RKO (cell line): ENCODE measurements around the gene PPOX.

Experiments
- DNase-seq: peaks from one replicate; pipeline ENCODE4 v3.0.0-alpha.2; 2016; ENCODE audit warnings: low spot score

Gene PPOX

GRCh38 chr1:161153682-161154337 is 12.4 kb upstream of the PPOX start, which contains the start of gene UFC1:
Gene UFC1, plus strand, starts transcription at chr1:161153978. Its CDS starts 20 bp downstream, at chr1:161153998.
- DNase-seq, result peak; percentile 95

DNA sequence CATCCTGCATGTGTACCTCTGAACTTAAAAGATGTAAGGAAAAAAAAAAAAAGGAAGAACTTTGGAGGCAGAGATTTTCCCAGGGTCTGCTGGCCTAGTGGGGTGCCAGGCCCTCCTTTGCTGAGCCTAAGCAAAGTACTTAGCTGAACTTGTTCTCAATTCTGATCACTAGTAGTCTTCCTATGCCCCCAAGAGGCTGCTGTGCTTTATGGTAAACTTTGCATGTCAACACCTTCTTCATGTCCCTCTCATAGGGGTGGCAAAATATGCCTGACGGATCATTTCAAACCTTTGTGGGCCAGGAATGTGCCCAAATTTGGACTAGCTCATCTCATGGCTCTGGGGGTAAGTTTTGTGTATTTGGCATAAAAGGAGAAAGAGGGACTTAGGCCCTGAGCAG is 8.4 kb upstream of the PPOX start:
- no peak for DNase-seq

GRCh38 chr1:161158316-161159010 is 7.8 kb upstream of the PPOX start:
- DNase-seq, result peak; percentile 98

DNA sequence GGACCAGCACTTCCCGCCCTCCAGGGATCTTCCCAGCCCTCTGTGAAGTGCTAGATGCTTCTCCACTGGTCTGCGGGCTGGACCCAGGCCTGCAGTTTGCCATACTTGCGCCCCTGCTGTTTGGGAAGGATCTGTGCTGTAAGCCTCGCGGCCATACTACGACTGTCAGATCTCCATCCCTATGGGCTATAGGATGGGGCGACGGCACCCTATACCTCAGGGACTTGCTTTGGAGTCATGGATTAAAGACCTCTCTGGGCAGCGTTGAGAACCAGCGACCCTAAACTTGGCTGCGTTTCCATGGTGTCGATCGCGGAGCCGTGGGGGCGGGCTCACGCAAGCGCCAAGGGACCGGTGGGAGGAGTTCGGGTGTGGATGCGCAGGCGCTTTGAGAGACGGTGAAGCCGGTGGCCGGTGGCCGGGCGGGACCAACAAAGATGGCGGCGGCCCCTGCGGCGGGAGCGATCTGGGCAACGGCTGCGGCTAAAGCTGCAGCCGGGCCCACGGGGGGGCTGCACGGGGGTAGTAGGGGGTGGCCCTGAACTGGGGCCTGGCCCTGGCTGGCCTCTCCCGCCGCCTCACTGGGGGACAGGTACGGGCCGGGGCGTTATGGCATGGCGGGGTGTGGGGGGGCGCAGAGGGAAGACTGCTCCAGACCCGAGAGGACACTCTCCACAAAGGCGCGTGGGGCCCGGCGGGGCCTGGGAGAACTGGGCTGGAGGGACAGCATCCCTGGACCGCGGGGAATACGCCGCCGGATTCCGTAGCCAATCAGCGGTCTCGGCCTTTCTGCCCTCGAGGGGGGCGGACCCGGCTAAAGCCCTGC is 6.9 kb upstream of the PPOX start, which contains the start of gene USP21:
TSS of gene USP21 (plus strand) at position 414 of the 826 bp plus-strand sequence. CDS start 1,141 bp downstream, outside the sequence.
- peak; percentile 90 for DNase-seq

GRCh38 chr1:161159913-161160243 is 6.3 kb upstream of the PPOX start:
- no peak for DNase-seq

DNA sequence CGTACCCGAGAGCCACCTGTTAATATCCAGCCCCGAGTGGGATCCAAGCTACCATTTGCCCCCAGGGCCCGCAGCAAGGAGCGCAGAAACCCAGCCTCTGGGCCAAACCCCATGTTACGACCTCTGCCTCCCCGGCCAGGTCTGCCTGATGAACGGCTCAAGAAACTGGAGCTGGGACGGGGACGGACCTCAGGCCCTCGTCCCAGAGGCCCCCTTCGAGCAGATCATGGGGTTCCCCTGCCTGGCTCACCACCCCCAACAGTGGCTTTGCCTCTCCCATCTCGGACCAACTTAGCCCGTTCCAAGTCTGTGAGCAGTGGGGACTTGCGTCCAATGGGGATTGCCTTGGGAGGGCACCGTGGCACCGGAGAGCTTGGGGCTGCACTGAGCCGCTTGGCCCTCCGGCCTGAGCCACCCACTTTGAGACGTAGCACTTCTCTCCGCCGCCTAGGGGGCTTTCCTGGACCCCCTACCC is 5.5 kb upstream of the PPOX start:
- DNase-seq, result no peak

DNA sequence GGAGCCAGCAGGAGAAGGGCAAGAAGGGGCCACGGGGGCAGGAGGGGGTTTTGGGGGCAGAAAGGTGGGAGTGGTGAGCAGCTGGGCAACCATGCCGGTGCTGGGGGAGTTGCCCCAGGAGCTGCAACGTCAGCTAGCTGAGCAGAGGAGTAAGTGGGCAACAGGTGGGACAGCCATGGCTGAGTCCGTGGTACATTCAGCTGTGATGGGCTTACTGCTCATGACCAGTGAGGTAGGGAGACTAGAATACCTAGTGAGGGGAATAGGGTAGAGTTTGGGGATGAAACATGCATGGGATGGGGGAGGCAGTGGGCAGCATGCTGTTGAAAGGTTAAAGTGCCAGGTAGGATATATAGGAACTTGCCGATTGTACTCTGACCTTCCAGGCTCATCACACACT is 4.6 kb upstream of the PPOX start:
- DNase-seq, result no peak

- DNase-seq, result no peak
Observed at GRCh38 chr1:161162052-161162451, 4.2 kb upstream of the PPOX start.

- no peak for DNase-seq
Observed at GRCh38 chr1:161162806-161163205, 3.4 kb upstream of the PPOX start.

- DNase-seq, result no peak
Observed at GRCh38 chr1:161163793-161164192, 2.4 kb upstream of the PPOX start.

- DNase-seq, result no peak
Observed at GRCh38 chr1:161164901-161165610, 1.2 kb upstream of the PPOX start.

DNA sequence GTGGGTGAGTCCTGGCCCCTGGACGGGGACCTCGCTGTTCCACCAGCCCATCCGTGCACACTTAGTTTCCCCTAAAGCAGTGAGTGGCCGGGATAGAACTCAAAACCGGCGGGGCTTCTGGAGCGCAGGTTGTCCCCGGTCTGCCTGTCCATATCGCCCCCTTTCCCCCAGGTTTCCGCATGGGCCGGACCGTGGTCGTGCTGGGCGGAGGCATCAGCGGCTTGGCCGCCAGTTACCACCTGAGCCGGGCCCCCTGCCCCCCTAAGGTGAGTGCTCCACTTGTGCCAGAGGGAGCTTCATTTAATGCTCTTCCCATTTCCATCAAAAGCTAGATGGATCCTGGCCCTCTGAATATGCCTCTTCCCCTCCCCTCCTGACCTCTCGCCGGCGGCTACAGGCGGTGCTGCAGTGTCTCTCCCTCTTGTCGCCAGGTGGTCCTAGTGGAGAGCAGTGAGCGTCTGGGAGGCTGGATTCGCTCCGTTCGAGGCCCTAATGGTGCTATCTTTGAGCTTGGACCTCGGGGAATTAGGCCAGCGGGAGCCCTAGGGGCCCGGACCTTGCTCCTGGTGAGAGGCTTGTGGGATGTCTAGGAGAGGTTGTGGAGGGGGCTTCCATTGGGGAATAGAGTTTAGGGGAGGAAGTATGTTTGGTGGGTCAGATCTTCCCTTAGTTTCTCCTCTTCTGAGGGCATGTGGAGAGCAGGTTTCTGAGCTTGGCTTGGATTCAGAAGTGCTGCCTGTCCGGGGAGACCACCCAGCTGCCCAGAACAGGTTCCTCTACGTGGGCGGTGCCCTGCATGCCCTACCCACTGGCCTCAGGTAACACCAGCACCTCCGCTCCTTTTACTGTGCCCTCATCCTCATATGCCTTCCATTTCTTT is 683 bp downstream of the PPOX start:
- peak; percentile 66 for DNase-seq

DNA sequence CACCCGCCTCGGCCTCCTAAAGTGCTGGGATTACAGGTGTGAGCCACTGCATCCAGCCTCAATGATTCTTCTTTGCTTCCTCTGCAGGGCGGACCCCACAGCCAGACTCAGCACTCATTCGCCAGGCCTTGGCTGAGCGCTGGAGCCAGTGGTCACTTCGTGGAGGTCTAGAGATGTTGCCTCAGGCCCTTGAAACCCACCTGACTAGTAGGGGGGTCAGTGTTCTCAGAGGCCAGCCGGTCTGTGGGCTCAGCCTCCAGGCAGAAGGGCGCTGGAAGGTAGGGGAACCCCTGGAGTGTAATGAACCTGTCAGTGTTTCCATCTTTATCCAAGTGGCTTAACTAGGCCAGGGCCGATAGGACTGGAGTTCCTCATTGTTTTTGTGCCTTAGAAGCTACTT is 2.7 kb downstream of the PPOX start:
- no peak for DNase-seq

DNA sequence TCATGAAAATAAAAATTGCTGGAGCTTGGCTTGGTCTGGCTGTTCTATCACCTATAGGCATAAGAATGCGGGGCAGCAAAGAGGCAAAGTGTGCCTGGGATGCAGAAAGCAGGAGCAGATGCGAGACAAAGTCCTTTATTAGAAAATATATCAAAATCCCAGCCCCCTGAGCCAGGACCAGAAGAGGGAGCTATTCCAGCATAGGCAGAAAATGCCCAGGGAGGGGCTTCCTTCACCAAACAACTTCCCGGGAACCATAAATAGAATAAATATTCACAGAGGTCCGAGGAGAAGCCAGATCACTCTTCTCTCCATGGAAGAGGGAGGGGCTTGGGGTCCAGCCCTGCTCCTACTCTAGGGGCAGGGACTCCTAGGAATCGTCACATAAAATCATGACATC is 5.0 kb downstream of the PPOX start:
- no peak for DNase-seq

DNA sequence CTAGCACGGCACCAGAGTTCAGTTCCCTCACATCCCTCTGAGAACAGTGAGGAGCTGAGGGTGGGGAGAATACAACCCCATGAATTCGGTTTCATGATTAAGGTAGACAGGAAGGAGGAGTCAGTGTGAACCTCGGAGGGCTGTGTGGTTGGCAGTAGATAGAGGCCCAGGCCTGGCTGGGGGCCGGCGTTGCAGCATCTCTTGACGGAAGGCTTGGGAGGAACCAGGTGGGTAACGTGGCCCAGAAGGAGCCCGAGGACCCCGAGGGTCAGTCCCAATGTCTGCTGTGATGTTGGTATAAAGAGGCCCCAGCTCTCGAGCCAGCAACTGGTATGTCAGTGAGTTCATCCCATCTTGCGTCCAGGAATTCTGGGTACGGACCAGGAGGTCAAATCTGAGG is 5.5 kb downstream of the PPOX start:
- no peak for DNase-seq

DNA sequence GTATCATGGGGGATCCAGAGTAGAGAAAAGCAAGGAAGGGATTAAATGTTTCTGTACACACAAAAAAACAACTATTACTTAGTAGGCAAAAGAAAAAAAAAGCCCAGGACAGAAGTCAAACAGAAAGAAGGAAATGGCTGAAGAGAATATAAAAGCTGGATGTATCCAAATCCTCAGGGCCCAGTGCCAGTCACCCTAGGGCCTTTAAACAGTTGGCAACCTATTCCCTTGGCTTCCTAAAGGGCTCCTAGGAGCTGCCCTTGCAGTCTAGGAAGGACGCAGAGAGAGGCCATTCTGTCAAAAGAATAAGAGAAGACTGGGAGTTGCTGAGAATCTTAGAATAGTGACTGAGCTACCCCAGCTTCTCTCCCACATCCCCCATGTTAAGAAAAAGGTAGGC is 6.1 kb downstream of the PPOX start:
- DNase-seq, result no peak

GRCh38 chr1:161172776-161173376 is 6.7 kb downstream of the PPOX start:
- DNase-seq, result no peak

GRCh38 chr1:161173711-161174110 is 7.5 kb downstream of the PPOX start:
- DNase-seq, result no peak

- no peak for DNase-seq
Observed at GRCh38 chr1:161174911-161175310, 8.7 kb downstream of the PPOX start.

DNA sequence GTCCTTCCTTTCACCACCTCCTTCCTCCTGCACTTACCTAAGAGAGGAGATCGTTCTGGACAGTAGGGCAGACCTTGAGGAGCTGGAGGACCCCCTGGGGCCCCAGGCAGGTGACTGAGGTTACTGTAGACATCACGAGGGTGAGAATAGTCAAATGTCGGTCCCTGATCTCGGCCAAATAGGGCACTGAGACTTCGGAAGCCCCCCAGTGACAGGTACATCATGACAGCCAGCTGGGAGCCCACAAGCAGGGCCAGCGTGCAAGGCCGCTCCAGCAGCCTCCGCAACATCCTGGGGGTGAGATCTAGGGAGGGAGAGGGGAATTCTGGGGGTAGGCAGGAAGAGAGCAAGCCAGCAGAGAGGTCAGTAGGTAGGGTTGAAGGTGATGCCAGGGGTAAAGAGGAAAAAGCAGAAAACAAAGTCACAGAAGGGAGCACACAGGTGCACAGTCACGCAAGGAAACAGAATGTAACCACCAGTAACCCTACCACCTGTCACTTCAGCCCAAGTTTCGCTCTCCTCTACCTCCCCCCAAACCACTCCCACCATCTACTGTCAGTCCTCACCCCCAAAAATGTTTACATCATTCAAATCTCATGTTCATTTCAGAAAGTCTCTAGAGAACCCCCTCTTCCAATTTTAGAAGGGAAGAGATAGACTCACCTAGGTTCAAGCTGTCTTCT is 9.7 kb downstream of the PPOX start:
- DNase-seq, result no peak
